8988T (cell line): Measurements from ENCODE around the gene HEMK1.
A peak's percentile ranks its signal among the peaks of the same experiment; 100 is the strongest.

Experiments
- DNase-seq: peaks from one replicate; pipeline ENCODE4 v3.0.0; 2011

The HEMK1 gene

GRCh38 chr3:50617096-50617791, 47.9 kb downstream of the HEMK1 start, which contains the start of gene MAPKAPK3:
Gene MAPKAPK3 (plus strand): TSS chr3:50617151. CDS start chr3:50617566, 415 bp downstream.
- DNase-seq: no peak

- DNase-seq: no peak
Measured at GRCh38 chr3:50617911-50618481, 48.7 kb downstream of the HEMK1 start.

- no peak for DNase-seq
Measured at GRCh38 chr3:50620420-50620819, 51.1 kb downstream of the HEMK1 start.

GRCh38 chr3:50620820-50621219, 51.5 kb downstream of the HEMK1 start:
- no peak for DNase-seq

GRCh38 chr3:50622881-50623280, 53.6 kb downstream of the HEMK1 start:
- DNase-seq: no peak

GRCh38 chr3:50623840-50624474, 54.6 kb downstream of the HEMK1 start:
- DNase-seq: no peak

GRCh38 chr3:50624634-50625033, 55.3 kb downstream of the HEMK1 start:
- DNase-seq: no peak

- DNase-seq: no peak
Measured at GRCh38 chr3:50625231-50626182, 56.2 kb downstream of the HEMK1 start.

- no peak for DNase-seq
Measured at GRCh38 chr3:50626401-50626800, 57.1 kb downstream of the HEMK1 start.

GRCh38 chr3:50627407-50628051, 58.2 kb downstream of the HEMK1 start:
- DNase-seq: peak; percentile 84

- DNase-seq: no peak
Measured at GRCh38 chr3:50628601-50629000, 59.3 kb downstream of the HEMK1 start.

- no peak for DNase-seq
Measured at GRCh38 chr3:50630394-50630793, 61.1 kb downstream of the HEMK1 start.

GRCh38 chr3:50630877-50631276, 61.6 kb downstream of the HEMK1 start:
- no peak for DNase-seq

GRCh38 chr3:50632450-50632849, 63.1 kb downstream of the HEMK1 start:
- DNase-seq: no peak

GRCh38 chr3:50633230-50633790, 64.0 kb downstream of the HEMK1 start:
- DNase-seq: no peak

- no peak for DNase-seq
Measured at GRCh38 chr3:50635066-50635465, 65.7 kb downstream of the HEMK1 start.

- DNase-seq: no peak
Measured at GRCh38 chr3:50637011-50637410, 67.7 kb downstream of the HEMK1 start.

- no peak for DNase-seq
Measured at GRCh38 chr3:50637945-50638344, 68.6 kb downstream of the HEMK1 start.

GRCh38 chr3:50639055-50639494, 69.8 kb downstream of the HEMK1 start:
- no peak for DNase-seq

GRCh38 chr3:50642382-50642781, 73.1 kb downstream of the HEMK1 start:
- no peak for DNase-seq

GRCh38 chr3:50644561-50644960, 75.2 kb downstream of the HEMK1 start:
- no peak for DNase-seq

GRCh38 chr3:50645378-50645777, 76.1 kb downstream of the HEMK1 start:
- no peak for DNase-seq
